ENCODE results near the gene LUC7L. TPM values are rescaled to one million over a fixed set of nuclear protein-coding genes. Genes with fewer than 3 reads are reported as not detected.

The LUC7L gene
- total and polyA plus RNA-seq, 10 of the 15 experiments (the other 5 are each of a cell fraction or from before 2014, with no cell fraction given), result 2.3 to 59.6 (median 44.1) TPM

- Histone ChIP-seq H4K20me1 (ENCODE audit: control insufficient read depth, insufficient read depth) (no peaks in the 10 kb centered on the region), H3K4me2 (ENCODE audit: control insufficient read depth, insufficient read depth) (no peak overlapping the region), H3K4me3 (no peak overlapping the region), H3K27me3 (replicated peaks in 1 of 2; ENCODE audit: control insufficient read depth in 2 of 2, insufficient read depth in 2 of 2, low read length in 1 of 2) (no peaks in the 10 kb centered on the region), H2AFZ (ENCODE audit: control insufficient read depth, low read depth, low read length) (no peak overlapping the region), H3K9me3 (replicated peaks; ENCODE audit: control insufficient read depth, insufficient read depth, low read length) (no peaks in the 10 kb centered on the region), H3K4me1 (ENCODE audit: control insufficient read depth, insufficient read depth, low read length) (peaks cover 4% of the 10 kb centered on the region; the same call in 1 of the 2 replicates), H3K27ac (ENCODE audit: control insufficient read depth, insufficient read depth) (no peak overlapping the region), H3K9ac (ENCODE audit: control insufficient read depth, insufficient read depth, low read length) (no peak overlapping the region), H3K79me2 (ENCODE audit: control insufficient read depth, insufficient read depth, low read length) (no peaks in the 10 kb centered on the region), H3K36me3 (ENCODE audit: control insufficient read depth in 2 of 2, insufficient read depth in 2 of 2, low read length in 1 of 2) (peaks cover 0 to 4% of the 10 kb centered on the region in 2 experiments; a peak in 2 of 4 replicates)
- ATAC-seq (no peak), FAIRE-seq (no peak), DNase-seq (ENCODE audit: low read depth, low spot score) (no peak)
- intact Hi-C loops (cut with micrococcal nuclease; ENCODE audit: unreplicated experiment), result no loop called here
- BruUV-seq (replicated peaks), result no TSS peak
- ChIA-PET SMC1A (ENCODE audit: uncharacterized antibody, unreplicated experiment) (interaction anchor here (1.0 to 1.3 kb wide), 2 partner anchors 15 to 20 kb away, joined by 3 to 4 read pairs; partner anchors contain the start of gene FAM234A), RAD21 (ENCODE audit: unreplicated experiment) (no interaction called here), CTCF (no interaction called here), POLR2A (no interaction called here)
- in situ Hi-C loops (cut with MboI), result no loop called here
- WGBS (ENCODE audit: insufficient coverage, insufficient replicate concordance, low lambda C conversion rate, missing lambda C conversion rate), result 98% methylated on average over 6 of the region's 6 CpGs
- TF ChIP-seq SKIL (IDR thresholded peaks at IDR 0.05; ENCODE audit: low read depth, poor library complexity, severe bottlenecking), result no peak
- TF ChIP-seq NR2F1 (conservative IDR thresholded peaks at IDR 0.05), result no peak
- no peak for TF ChIP-seq CEBPZ (IDR thresholded peaks at IDR 0.05; ENCODE audit: low read depth, low read length)
- TF ChIP-seq NFYB (IDR thresholded peaks at IDR 0.05; ENCODE audit: insufficient read depth, low read depth, low read length), result no peak
- TF ChIP-seq CREM (IDR thresholded peaks at IDR 0.05; ENCODE audit: low read depth), result no peak
- TF ChIP-seq BHLHE40 (IDR thresholded peaks at IDR 0.05; ENCODE audit: borderline replicate concordance in 1 of 2, low read depth in 2 of 2, low read length in 1 of 2), result no peak
- TF ChIP-seq BACH1 (IDR thresholded peaks at IDR 0.05; ENCODE audit: borderline replicate concordance), result no peak
- no peak for TF ChIP-seq BRCA1 (IDR thresholded peaks at IDR 0.05; ENCODE audit: low read depth, low read length)
- TF ChIP-seq YY1 (IDR thresholded peaks at IDR 0.05; ENCODE audit: low read depth, low read length), result no peak
- no peak for TF ChIP-seq HDAC2 (IDR thresholded peaks at IDR 0.05)
- no peak for TF ChIP-seq RBBP5 (conservative IDR thresholded peaks at IDR 0.05)
- TF ChIP-seq KLF5 (IDR thresholded peaks at IDR 0.05; ENCODE audit: partially characterized antibody), result no peak
- TF ChIP-seq HSF1 (IDR thresholded peaks at IDR 0.05; ENCODE audit: low read depth, low read length), result no peak
- no peak for TF ChIP-seq ZBTB11 (CRISPR knock-in tag; IDR thresholded peaks at IDR 0.05)
These were observed 25.9 kb upstream of the LUC7L start for GRCh38 chr16:255183-255582.
